Central memory CD8-positive, alpha-beta T cell (primary cell): Measurements from ENCODE around the gene ABHD3.
"Not testable (repeated sequence)": the region's sequence is repeated elsewhere in the genome, so short reads cannot be mapped to it uniquely, and the experiment has no call there.

ENCODE experiments used
- ATAC-seq: fragments of 150-1000 bp; cut with Tn5 transposase; replicated peaks from 2 replicates; pipeline ENCODE4 v1.10.0; 2022; ENCODE audit warnings: mild to moderate bottlenecking, moderate FRiP score, moderate number of reproducible peaks; ENCODE audit not compliant: poor library complexity, severe bottlenecking; ENCODE audit errors: extremely low read depth
- DNase-seq, 2 donors: peaks; one replicate each; pipeline ENCODE4 v3.0.0; 2021; ENCODE audit warnings: low spot score in 2 of 2
- H3K27ac Mint-ChIP-seq: one replicate; pipeline ENCODE4 v1.8.0; 2022; ENCODE audit warnings: low read depth, mild to moderate bottlenecking, moderate library complexity, mixed read lengths
- H3K27me3 Mint-ChIP-seq: one replicate; pipeline ENCODE4 v1.8.0; 2022; ENCODE audit warnings: mixed read lengths
- H3K36me3 Mint-ChIP-seq: one replicate; pipeline ENCODE4 v1.8.0; 2022; ENCODE audit warnings: mild to moderate bottlenecking, moderate library complexity, mixed read lengths; ENCODE audit not compliant: insufficient read depth
- H3K4me1 Mint-ChIP-seq: one replicate; pipeline ENCODE4 v1.8.0; 2022; ENCODE audit warnings: mixed read lengths
- H3K4me3 Mint-ChIP-seq: one replicate; pipeline ENCODE4 v1.8.0; 2022; ENCODE audit warnings: mild to moderate bottlenecking, moderate library complexity, mixed read lengths
- H3K9me3 Mint-ChIP-seq: one replicate; pipeline ENCODE4 v1.8.0; 2022; ENCODE audit warnings: mixed read lengths

Gene ABHD3

GRCh38 chr18:21612125-21613039 lies 92.2 kb downstream of the ABHD3 start, which contains the start of gene SNRPD1:
Gene SNRPD1, plus strand, starts transcription at chr18:21612314. Its CDS starts 116 bp downstream, at chr18:21612430.
- peaks cover 31% of the 10 kb centered on the region for H3K4me1 Mint-ChIP-seq
- peak; percentile 96 for ATAC-seq
- H3K4me3 Mint-ChIP-seq: peak within 1 kb of the TSS; percentile 94
- no peaks in the 10 kb centered on the region for H3K27me3 Mint-ChIP-seq
- H3K36me3 Mint-ChIP-seq: peaks cover 16% of the 10 kb centered on the region
- H3K9me3 Mint-ChIP-seq: no peaks in the 10 kb centered on the region
- DNase-seq: peak; percentile 80 to 85
- peak within 1 kb of the TSS; percentile 96 for H3K27ac Mint-ChIP-seq

GRCh38 chr18:21611401-21612124 lies 93.0 kb downstream of the ABHD3 start:
- H3K4me1 Mint-ChIP-seq: peaks cover 25% of the 10 kb centered on the region
- not testable (repeated sequence) for ATAC-seq, H3K27me3 Mint-ChIP-seq, DNase-seq, H3K9me3 Mint-ChIP-seq
- H3K27ac Mint-ChIP-seq: peak overlapping the region; percentile 96
- peaks cover 11% of the 10 kb centered on the region for H3K36me3 Mint-ChIP-seq
- peak overlapping the region; percentile 94 for H3K4me3 Mint-ChIP-seq

GRCh38 chr18:21605213-21605612 lies 99.4 kb downstream of the ABHD3 start:
- H3K4me1 Mint-ChIP-seq: peaks cover 12% of the 10 kb centered on the region
- H3K4me3 Mint-ChIP-seq: peak overlapping the region; percentile 31
- DNase-seq: no peak
- no peaks in the 10 kb centered on the region for H3K9me3 Mint-ChIP-seq
- peaks cover 12% of the 10 kb centered on the region for H3K36me3 Mint-ChIP-seq
- peak overlapping the region; percentile 65 for H3K27ac Mint-ChIP-seq
- no peaks in the 10 kb centered on the region for H3K27me3 Mint-ChIP-seq
- no peak for ATAC-seq

GRCh38 chr18:21604671-21605070 lies 99.9 kb downstream of the ABHD3 start:
- DNase-seq: no peak
- ATAC-seq: no peak
- Mint-ChIP-seq H3K9me3 (no peaks in the 10 kb centered on the region), H3K4me1 (peaks cover 15% of the 10 kb centered on the region), H3K4me3 (peak overlapping the region; percentile 31), H3K36me3 (peaks cover 17% of the 10 kb centered on the region), H3K27ac (peak overlapping the region; percentile 65), H3K27me3 (no peaks in the 10 kb centered on the region)

GRCh38 chr18:21602299-21602587 lies 102.3 kb downstream of the ABHD3 start:
- Mint-ChIP-seq H3K9me3 (no peaks in the 10 kb centered on the region), H3K4me1 (peaks cover 31% of the 10 kb centered on the region), H3K4me3 (peak overlapping the region; percentile 86), H3K36me3 (peaks cover 20% of the 10 kb centered on the region), H3K27ac (peak overlapping the region; percentile 95), H3K27me3 (no peaks in the 10 kb centered on the region)
- DNase-seq: no peak
- no peak for ATAC-seq
